Bronchial epithelial cell (primary cell): ENCODE data around the gene NAA38. TPM values are rescaled to one million over a fixed set of nuclear protein-coding genes. Genes with fewer than 3 reads are reported as not detected.

Experiments
- DNase-seq: peaks from one replicate; pipeline ENCODE4 v3.0.0-alpha.2; 2010; ENCODE audit warnings: low read depth
- FAIRE-seq: peaks from 2 replicates; lab custom pipeline; 2011; peaks lifted over from hg19 to GRCh38; lab: Jason Lieb, UNC
- H3K27me3 ChIP-seq: 2 replicates; pipeline ENCODE4 v1.5.1; 2011; ENCODE audit warnings: low read length; ENCODE audit not compliant: control insufficient read depth, insufficient read depth
- H3K36me3 ChIP-seq: 2 replicates; pipeline ENCODE4 v1.5.1; 2011; ENCODE audit warnings: low read length; ENCODE audit not compliant: control insufficient read depth, insufficient read depth
- H3K4me3 ChIP-seq: 2 replicates; pipeline ENCODE4 v1.5.1; 2011; ENCODE audit warnings: mild to moderate bottlenecking, low read depth, low read length, control low read depth
- total RNA-seq: library from RNA; depleted of rRNA; stranded (reverse); fragments of >200 nt; gene quantifications from 2 replicates; pipeline ENCODE4 v1.2.1, GENCODE V29; 2014
- TF ChIP-seq, protein P1 (sequence below): IDR thresholded peaks from 2 replicates; pipeline ENCODE4 v1.5.1; 2011; ENCODE audit warnings: mild to moderate bottlenecking, moderate library complexity, low read length, control low read depth, inconsistent platforms; ENCODE audit not compliant: insufficient read depth, severe bottlenecking

Gene NAA38
- total RNA-seq, 1 donor from 2014 or later = 36.6 TPM

GRCh38 chr17:7818746-7819645, 38.4 kb downstream of the NAA38 start:
- FAIRE-seq (no peak), DNase-seq (no peak)
- TF ChIP-seq, protein P1, sequence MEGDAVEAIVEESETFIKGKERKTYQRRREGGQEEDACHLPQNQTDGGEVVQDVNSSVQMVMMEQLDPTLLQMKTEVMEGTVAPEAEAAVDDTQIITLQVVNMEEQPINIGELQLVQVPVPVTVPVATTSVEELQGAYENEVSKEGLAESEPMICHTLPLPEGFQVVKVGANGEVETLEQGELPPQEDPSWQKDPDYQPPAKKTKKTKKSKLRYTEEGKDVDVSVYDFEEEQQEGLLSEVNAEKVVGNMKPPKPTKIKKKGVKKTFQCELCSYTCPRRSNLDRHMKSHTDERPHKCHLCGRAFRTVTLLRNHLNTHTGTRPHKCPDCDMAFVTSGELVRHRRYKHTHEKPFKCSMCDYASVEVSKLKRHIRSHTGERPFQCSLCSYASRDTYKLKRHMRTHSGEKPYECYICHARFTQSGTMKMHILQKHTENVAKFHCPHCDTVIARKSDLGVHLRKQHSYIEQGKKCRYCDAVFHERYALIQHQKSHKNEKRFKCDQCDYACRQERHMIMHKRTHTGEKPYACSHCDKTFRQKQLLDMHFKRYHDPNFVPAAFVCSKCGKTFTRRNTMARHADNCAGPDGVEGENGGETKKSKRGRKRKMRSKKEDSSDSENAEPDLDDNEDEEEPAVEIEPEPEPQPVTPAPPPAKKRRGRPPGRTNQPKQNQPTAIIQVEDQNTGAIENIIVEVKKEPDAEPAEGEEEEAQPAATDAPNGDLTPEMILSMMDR = no peak
- H3K27me3 ChIP-seq = no peaks in the 10 kb centered on the region
- H3K36me3 ChIP-seq = no peaks in the 10 kb centered on the region
- no peak overlapping the region for H3K4me3 ChIP-seq

DNA sequence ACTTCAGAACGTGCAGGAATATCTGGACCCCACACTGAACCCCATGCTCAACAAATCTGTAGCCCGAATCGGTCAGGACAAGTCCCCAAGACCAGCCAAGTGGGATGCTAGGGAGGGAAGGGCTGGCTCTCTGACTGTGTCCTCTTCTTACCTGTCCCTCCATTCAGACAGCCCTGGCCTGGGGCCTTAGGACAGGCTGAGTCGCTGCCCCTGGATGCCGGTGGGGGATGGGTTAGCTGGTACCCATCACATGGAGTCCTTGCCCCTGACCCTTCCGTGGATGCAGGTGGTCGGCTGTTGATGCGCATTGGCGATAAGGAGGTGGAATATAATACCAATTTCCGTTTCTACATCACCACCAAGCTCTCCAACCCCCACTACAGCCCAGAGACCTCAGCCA, 39.3 kb downstream of the NAA38 start:
- H3K36me3 ChIP-seq = no peaks in the 10 kb centered on the region
- DNase-seq (no peak), FAIRE-seq (no peak)
- TF ChIP-seq, protein P1 = no peak
- no peak overlapping the region for H3K4me3 ChIP-seq
- no peaks in the 10 kb centered on the region for H3K27me3 ChIP-seq

DNA sequence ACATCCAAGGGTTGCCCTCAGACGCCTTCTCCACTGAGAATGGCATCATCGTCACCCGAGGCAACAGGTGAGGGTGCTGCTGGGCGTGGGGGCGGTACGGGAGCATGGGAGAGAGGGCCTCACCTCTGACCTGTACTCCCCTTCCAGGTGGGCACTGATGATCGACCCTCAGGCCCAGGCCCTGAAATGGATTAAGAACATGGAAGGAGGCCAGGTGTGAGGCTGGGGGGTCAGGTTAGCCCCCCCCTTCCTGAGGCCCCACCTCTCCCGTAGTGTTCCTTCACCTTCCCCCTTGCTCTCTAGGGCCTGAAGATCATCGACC, 39.8 kb downstream of the NAA38 start:
- Histone ChIP-seq H3K36me3 (no peaks in the 10 kb centered on the region), H3K27me3 (no peaks in the 10 kb centered on the region), H3K4me3 (no peak overlapping the region)
- FAIRE-seq = no peak
- TF ChIP-seq, protein P1 = no peak
- DNase-seq = no peak

- FAIRE-seq (no peak), DNase-seq (no peak)
- H3K36me3 ChIP-seq = no peaks in the 10 kb centered on the region
- TF ChIP-seq, protein P1 = no peak
- no peaks in the 10 kb centered on the region for H3K27me3 ChIP-seq
- H3K4me3 ChIP-seq = no peak overlapping the region
These were observed 40.3 kb downstream of the NAA38 start for GRCh38 chr17:7816926-7817642.

GRCh38 chr17:7814969-7815368, 42.4 kb downstream of the NAA38 start:
- Histone ChIP-seq H3K27me3 (no peaks in the 10 kb centered on the region), H3K36me3 (no peaks in the 10 kb centered on the region), H3K4me3 (no peak overlapping the region)
- DNase-seq = no peak
- TF ChIP-seq, protein P1 = no peak
- no peak for FAIRE-seq
